HepG2 (cell line): ENCODE results near the gene CYP26B1. TPM values are rescaled to one million over a fixed set of nuclear protein-coding genes. Genes with fewer than 3 reads are reported as not detected.
A peak's percentile ranks its signal among the peaks of the same experiment; 100 is the strongest.

Source experiments
- BORCS8-MEF2B ChIP-seq: sonication (generic); formaldehyde crosslinking; IDR thresholded peaks from 2 replicates; pipeline ENCODE4 v1.8.0; 2022; ENCODE audit warnings: mild to moderate bottlenecking, missing genetic modification reagents
- DDIT3 ChIP-seq: sonication (generic); formaldehyde crosslinking; IDR thresholded peaks from 2 replicates; pipeline ENCODE4 v1.4.0; 2020; ENCODE audit warnings: mild to moderate bottlenecking, missing genetic modification reagents
- GPN1 ChIP-seq: sonication (generic); formaldehyde crosslinking; IDR thresholded peaks from 2 replicates; pipeline ENCODE4 v1.5.1; 2020; ENCODE audit warnings: missing genetic modification reagents, borderline replicate concordance
- HES4 ChIP-seq: sonication (generic); formaldehyde crosslinking; IDR thresholded peaks from 2 replicates; pipeline ENCODE4 v1.9.0; 2021; ENCODE audit warnings: mild to moderate bottlenecking, missing genetic modification reagents, borderline replicate concordance
- HMGXB4 ChIP-seq, 2 experiments: sonication (generic) in 1 of 2; formaldehyde crosslinking in 1 of 2; IDR thresholded peaks; 2 replicates each; pipeline versions ENCODE4 v1.4.0 to v1.6.1; 2018 to 2020; ENCODE audit warnings: missing genetic modification reagents in 2 of 2, borderline replicate concordance in 1 of 2, low read depth in 1 of 2, mild to moderate bottlenecking in 1 of 2, missing biosample characterization in 1 of 2
- HNF4G ChIP-seq, 2 experiments: sonication (generic) in 1 of 2; formaldehyde crosslinking in 1 of 2; IDR thresholded peaks; 2 replicates each; pipeline versions ENCODE4 v1.4.0 to v1.6.1; 2011 to 2020; ENCODE audit warnings: borderline replicate concordance in 2 of 2, low read depth in 2 of 2, mild to moderate bottlenecking in 2 of 2, low read length in 1 of 2, missing genetic modification reagents in 1 of 2, moderate library complexity in 1 of 2
- HNRNPK ChIP-seq: fragments of 200-400 bp; formaldehyde crosslinking; IDR thresholded peaks from 2 replicates; pipeline ENCODE4 v1.6.1; 2018; ENCODE audit warnings: low read length, low read depth, moderate library complexity, mild to moderate bottlenecking; ENCODE audit not compliant: poor library complexity, severe bottlenecking
- MTF2 ChIP-seq: sonication (generic); formaldehyde crosslinking; IDR thresholded peaks from 2 replicates; pipeline ENCODE4 v1.5.0; 2020; ENCODE audit warnings: missing genetic modification reagents, borderline replicate concordance
- PAF1 ChIP-seq: IDR thresholded peaks from 2 replicates; pipeline ENCODE4 v1.6.1; 2016; ENCODE audit warnings: missing genetic modification reagents, missing compliant biosample characterization
- SNAPC4 ChIP-seq: sonication (generic); formaldehyde crosslinking; IDR thresholded peaks from 2 replicates; pipeline ENCODE4 v1.4.0; 2020; ENCODE audit warnings: mild to moderate bottlenecking, missing genetic modification reagents
- TIGD3 ChIP-seq: sonication (generic); formaldehyde crosslinking; IDR thresholded peaks from 2 replicates; pipeline ENCODE4 v1.5.1; 2020; ENCODE audit warnings: mild to moderate bottlenecking, missing genetic modification reagents, borderline replicate concordance
- ZBTB20 ChIP-seq: sonication (generic); formaldehyde crosslinking; IDR thresholded peaks from 2 replicates; pipeline ENCODE4 v1.8.1; 2023; ENCODE audit warnings: missing genetic modification reagents, low read depth, mild to moderate bottlenecking, borderline replicate concordance
- ZNF296 ChIP-seq: sonication (generic); formaldehyde crosslinking; conservative IDR thresholded peaks from 2 replicates; pipeline ENCODE4 v1.5.0; 2020; ENCODE audit warnings: mild to moderate bottlenecking, missing genetic modification reagents
- ZNF460 ChIP-seq: sonication (generic); formaldehyde crosslinking; IDR thresholded peaks from 2 replicates; pipeline ENCODE4 v1.5.1; 2020; ENCODE audit warnings: missing genetic modification reagents, mild to moderate bottlenecking, borderline replicate concordance
- ZNF589 ChIP-seq: sonication (generic); formaldehyde crosslinking; conservative IDR thresholded peaks from 2 replicates; pipeline ENCODE4 v1.8.0; 2022; ENCODE audit warnings: mild to moderate bottlenecking, moderate library complexity, missing genetic modification reagents
- ZXDC ChIP-seq: sonication (generic); formaldehyde crosslinking; IDR thresholded peaks from 2 replicates; pipeline ENCODE4 v1.5.0; 2020; ENCODE audit warnings: mild to moderate bottlenecking, missing genetic modification reagents
- polyA plus RNA-seq, 8 experiments: library from polyadenylated mRNA; depleted of rRNA in 3 of 8; stranded (reverse) in 7 of 8; unstranded in 1 of 8; fragments of >200 nt; fragmentation: Illumina TruSeq in 4 of 8; extraction: Trizol in 4 of 8; gene quantifications; 2 replicates each; pipeline versions ENCODE4 v1.2.1 to v1.2.3, GENCODE V29; 2011 to 2016; ENCODE audit warnings: low read depth in 4 of 8, missing spikeins in 1 of 8, mixed read lengths in 1 of 8; ENCODE audit not compliant: insufficient read depth in 1 of 8
- total RNA-seq, 5 experiments: library from RNA; depleted of rRNA; stranded (reverse); fragments of >200 nt; fragmentation: Illumina TruSeq; extraction: Trizol; gene quantifications; 2 replicates each; pipeline ENCODE4 v1.2.3, GENCODE V29; 2016; ENCODE audit warnings: low read depth in 1 of 5

The CYP26B1 gene
- total and polyA plus RNA-seq, 2 of the 13 experiments (the other 11 are each of a cell fraction or from before 2014, with no cell fraction given) = 0.05 to 0.07 TPM

- TF ChIP-seq SNAPC4 = no peak
- no peak for TF ChIP-seq ZNF460 (CRISPR knock-in tag)
- TF ChIP-seq ZBTB20 = no peak
- TF ChIP-seq TIGD3 = no peak
- TF ChIP-seq HNF4G (IDR thresholded peaks at IDR 0.05; ENCODE audit: borderline replicate concordance, low read depth, low read length) = peak; percentile 56; the same call in 1 of the 2 replicates
- no peak for TF ChIP-seq HNF4G (CRISPR knock-in tag; IDR thresholded peaks at IDR 0.05; ENCODE audit: borderline replicate concordance, low read depth)
- no peak for TF ChIP-seq GPN1 (CRISPR knock-in tag)
- TF ChIP-seq MTF2 (CRISPR knock-in tag) = peak; percentile 95
- TF ChIP-seq ZNF589 (CRISPR knock-in tag) = no peak
- no peak for TF ChIP-seq ZXDC (CRISPR knock-in tag)
- TF ChIP-seq HNRNPK = peak; percentile 18
- TF ChIP-seq BORCS8-MEF2B (CRISPR knock-in tag) = no peak
- no peak for TF ChIP-seq PAF1 (CRISPR knock-in tag)
- no peak for TF ChIP-seq HMGXB4 (CRISPR knock-in tag; IDR thresholded peaks at IDR 0.05; ENCODE audit: borderline replicate concordance in 1 of 2, low read depth in 1 of 2)
- no peak for TF ChIP-seq ZNF296 (CRISPR knock-in tag)
- no peak for TF ChIP-seq DDIT3 (CRISPR knock-in tag)
- no peak for TF ChIP-seq HES4 (CRISPR knock-in tag)
These were observed 2.9 kb downstream of the CYP26B1 start (continued) for GRCh38 chr2:72144632-72145288.
